ENCODE results near the gene PCCB.
"Not testable (repeated sequence)": the region's sequence is repeated elsewhere in the genome, so short reads cannot be mapped to it uniquely, and the experiment has no call there.

PCCB gene

DNA sequence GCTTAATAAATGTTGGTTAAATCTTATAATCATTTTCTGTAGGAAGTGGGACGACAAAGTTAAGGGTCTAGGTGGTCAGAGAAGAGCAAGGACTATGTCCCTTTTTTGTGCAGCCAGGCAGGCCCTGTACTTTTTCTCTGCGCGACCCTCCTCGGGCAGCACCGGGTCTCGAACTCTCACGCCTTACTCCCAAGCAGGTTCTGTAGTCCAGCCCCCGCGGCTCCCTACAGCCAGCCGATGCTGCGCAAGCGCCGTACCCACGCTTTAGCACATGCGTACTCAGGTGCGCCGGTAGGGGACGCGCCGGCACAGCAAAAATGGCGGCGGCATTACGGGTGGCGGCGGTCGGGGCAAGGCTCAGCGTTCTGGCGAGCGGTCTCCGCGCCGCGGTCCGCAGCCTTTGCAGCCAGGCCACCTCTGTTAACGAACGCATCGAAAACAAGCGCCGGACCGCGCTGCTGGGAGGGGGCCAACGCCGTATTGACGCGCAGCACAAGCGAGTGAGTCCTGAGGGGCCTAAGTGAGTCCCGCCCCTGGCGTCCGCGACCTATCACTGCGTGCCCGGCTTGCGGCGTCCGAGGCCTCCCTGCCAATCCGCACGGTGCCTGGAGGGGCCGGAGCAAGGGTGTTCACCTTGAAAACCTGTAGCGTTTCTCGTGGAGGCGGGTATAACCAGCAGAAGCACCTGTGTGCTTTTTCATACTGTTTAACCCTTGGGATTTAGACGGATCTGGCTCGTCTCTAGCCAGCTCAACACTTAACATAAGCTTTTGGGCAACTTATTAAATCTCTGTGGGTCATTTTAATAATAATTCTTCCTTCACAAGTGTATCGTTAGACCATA, at the start of gene PCCB:
TSS of gene PCCB (plus strand) at position 282 of the 844 bp plus-strand sequence. CDS start at position 318, 36 bp downstream.
- TF ChIP-seq, protein P1, sequence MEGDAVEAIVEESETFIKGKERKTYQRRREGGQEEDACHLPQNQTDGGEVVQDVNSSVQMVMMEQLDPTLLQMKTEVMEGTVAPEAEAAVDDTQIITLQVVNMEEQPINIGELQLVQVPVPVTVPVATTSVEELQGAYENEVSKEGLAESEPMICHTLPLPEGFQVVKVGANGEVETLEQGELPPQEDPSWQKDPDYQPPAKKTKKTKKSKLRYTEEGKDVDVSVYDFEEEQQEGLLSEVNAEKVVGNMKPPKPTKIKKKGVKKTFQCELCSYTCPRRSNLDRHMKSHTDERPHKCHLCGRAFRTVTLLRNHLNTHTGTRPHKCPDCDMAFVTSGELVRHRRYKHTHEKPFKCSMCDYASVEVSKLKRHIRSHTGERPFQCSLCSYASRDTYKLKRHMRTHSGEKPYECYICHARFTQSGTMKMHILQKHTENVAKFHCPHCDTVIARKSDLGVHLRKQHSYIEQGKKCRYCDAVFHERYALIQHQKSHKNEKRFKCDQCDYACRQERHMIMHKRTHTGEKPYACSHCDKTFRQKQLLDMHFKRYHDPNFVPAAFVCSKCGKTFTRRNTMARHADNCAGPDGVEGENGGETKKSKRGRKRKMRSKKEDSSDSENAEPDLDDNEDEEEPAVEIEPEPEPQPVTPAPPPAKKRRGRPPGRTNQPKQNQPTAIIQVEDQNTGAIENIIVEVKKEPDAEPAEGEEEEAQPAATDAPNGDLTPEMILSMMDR (conservative IDR thresholded peaks at IDR 0.05; ENCODE audit: low read depth, low read length) = peak; percentile 74
- peak; percentile 96 for DNase-seq (ENCODE audit: low read depth)
- peak within 1 kb of the TSS; percentile 92 for H3K4me3 ChIP-seq (ENCODE audit: low read depth, low read length)

DNA sequence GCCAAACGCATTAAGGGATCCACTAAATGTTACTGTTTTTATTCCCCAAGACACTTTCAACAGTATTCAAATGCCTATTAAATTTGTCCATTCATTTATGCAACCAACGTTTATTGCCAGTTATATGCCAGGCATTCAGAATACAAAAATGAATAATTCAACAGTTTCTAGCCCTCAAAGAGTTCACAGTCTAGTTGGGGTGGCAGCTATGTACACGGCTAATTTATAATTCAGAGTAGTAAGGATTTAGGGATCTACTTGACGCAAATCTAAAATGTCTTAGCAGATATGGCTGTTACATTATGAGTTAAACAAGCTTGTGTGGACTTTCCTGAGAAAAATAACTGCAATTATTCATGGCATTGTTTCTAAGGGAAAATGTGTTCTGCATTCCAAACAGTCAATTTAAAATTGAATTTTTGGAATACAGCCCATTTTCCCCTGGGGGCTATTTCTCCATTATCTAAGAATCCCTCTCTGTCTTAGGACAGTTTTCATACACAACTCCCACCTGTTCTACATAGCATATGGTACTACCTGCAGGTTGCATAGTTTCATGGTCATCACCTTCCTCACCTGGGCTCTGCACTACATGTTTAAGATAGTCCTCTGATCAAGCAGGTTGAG, 42.5 kb upstream of the PCCB start:
- no peak for DNase-seq (ENCODE audit: low read depth)
- H3K4me3 ChIP-seq (ENCODE audit: low read depth, low read length) = no peak overlapping the region
- TF ChIP-seq, protein P1 (conservative IDR thresholded peaks at IDR 0.05; ENCODE audit: low read depth, low read length) = no peak

DNA sequence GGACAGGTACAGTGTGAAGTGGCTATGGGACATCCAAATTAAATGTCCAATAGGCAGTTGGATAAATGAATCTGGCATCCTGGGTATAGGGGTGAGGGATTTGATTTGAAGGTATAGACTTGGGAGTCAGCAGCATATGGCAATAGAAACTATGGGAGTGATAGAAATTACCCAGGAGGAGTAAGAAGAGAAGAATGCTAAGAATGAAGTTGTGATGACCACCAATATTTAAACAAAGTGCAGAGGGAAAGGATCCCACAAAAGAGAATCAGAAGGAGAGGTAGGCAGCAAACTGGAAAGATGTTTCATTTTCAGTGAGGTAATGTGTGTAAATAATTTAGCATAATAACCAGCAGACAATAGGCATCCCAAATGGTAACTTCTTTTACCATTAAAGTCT, 40.2 kb upstream of the PCCB start:
- DNase-seq (ENCODE audit: low read depth) = peak; percentile 58
- TF ChIP-seq, protein P1 (conservative IDR thresholded peaks at IDR 0.05; ENCODE audit: low read depth, low read length) = no peak

DNA sequence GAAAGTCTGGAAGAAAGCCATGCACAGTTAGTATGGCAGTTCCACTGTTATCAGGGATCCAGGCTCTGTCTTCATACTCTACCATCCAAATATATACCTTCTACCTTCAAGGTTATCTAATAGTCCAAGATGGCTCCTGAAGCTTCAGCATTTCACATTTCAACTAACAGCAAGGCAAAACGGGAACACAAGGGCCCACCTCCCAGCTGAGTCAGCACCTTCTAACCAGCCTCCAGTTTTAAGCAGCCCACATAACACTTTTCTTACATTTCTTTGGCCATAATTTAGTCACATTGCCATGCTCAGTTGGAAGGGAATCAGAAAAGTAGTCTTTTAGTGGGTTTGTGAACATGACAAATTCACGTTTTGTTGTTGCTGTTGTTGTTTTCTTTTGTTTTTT, 38.6 kb upstream of the PCCB start:
- H3K4me3 ChIP-seq (ENCODE audit: low read depth, low read length) = no peak overlapping the region
- DNase-seq (ENCODE audit: low read depth) = no peak
- TF ChIP-seq, protein P1 (conservative IDR thresholded peaks at IDR 0.05; ENCODE audit: low read depth, low read length) = no peak

More for the DNA sequence above, 40.2 kb upstream of the PCCB start:
- no peak overlapping the region for H3K4me3 ChIP-seq (ENCODE audit: low read depth, low read length)

DNA sequence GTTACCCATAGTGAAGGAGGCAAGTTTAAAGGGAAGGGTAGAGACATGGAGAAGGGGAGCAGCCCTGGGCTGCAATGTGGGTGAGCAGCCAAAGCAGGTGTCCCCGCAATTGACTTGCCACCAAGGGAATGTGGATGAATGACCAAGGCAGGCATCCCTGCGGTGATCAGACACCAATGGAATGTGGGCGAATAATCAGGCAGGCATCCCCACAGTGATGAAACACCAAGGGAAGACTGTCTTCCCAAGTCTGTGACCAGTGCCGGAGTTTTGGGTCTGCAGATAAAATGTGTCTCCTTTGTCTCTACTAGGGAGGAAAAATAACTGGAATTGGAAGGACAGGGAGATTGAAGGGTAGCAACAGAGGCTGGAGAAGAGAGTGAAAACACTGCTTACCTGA, 27.4 kb upstream of the PCCB start:
- not testable (repeated sequence) for DNase-seq (ENCODE audit: low read depth); H3K4me3 ChIP-seq (ENCODE audit: low read depth, low read length)

DNA sequence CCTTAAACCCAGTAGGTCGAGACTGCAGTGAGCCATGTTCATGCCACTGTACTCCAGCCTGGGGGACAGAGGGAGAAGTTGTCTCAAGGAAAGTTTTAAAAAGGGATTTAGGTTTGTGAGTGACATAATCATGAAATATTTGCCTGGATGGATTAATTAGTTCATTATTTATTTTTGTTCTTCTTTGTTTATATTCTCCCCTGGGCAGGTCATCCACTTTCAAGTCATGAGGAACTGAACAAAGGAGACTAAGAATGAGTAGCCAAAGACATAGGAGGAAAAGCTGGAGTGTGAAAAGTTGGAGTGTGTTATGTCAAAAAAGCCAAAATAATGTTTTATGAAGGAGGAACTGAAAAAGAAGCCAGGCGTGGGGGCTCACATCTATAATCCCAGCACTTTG, 17.7 kb upstream of the PCCB start:
- no peak overlapping the region for H3K4me3 ChIP-seq (ENCODE audit: low read depth, low read length)
- TF ChIP-seq, protein P1 (conservative IDR thresholded peaks at IDR 0.05; ENCODE audit: low read depth, low read length) = no peak
- DNase-seq (ENCODE audit: low read depth) = no peak

DNA sequence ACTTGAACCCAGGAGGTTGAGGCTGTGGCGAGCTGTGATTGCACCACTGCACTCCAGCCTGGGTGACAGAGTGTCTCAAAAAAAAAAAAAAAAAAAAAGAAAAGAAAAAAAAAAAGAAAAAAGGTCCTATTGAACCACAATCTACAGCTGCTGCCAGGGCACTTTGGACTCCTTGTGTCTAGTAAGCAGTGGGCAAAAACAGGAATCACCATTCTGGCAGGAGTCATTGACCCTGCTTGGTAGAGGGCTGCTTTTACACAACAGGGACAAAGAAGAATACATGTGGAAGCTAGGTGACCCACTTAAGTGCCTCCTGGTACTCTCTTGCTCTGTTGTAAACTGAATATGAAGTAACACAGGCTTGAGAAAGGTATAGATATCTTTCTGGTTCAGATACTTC, 14.6 kb upstream of the PCCB start:
- TF ChIP-seq, protein P1 (conservative IDR thresholded peaks at IDR 0.05; ENCODE audit: low read depth, low read length) = no peak
- H3K4me3 ChIP-seq (ENCODE audit: low read depth, low read length) = no peak overlapping the region
- no peak for DNase-seq (ENCODE audit: low read depth)

Data from choroid plexus epithelial cell (primary cell).